Calu3 (cell line): ENCODE measurements around the gene ANGEL1. TPM values are rescaled to one million over a fixed set of nuclear protein-coding genes. Genes with fewer than 3 reads are reported as not detected.

Experiments used
- BruUV-seq: library from RNA; stranded (reverse); fragments of 400-500 nt; replicated peaks from 2 replicates; lab custom pipeline; 2021; lab: Mats Ljungman, UMichigan
- CTCF ChIA-PET: fragments of 300-600 bp; sonication (Branson Sonifier 250); formaldehyde crosslinking; loops from one replicate; lab custom pipeline; 2022; ENCODE audit warnings: antibody characterized with exemption; lab: Charles Lee
- DNase-seq: peaks from one replicate; pipeline ENCODE4 v3.0.0; 2022
- H3K27ac Mint-ChIP-seq: one replicate; pipeline ENCODE4 v1.8.0; 2022; ENCODE audit warnings: mixed read lengths; ENCODE audit not compliant: unreplicated experiment
- H3K27me3 Mint-ChIP-seq: one replicate; pipeline ENCODE4 v1.8.0; 2022; ENCODE audit warnings: mixed read lengths; ENCODE audit not compliant: unreplicated experiment
- H3K36me3 Mint-ChIP-seq: one replicate; pipeline ENCODE4 v1.8.0; 2022; ENCODE audit warnings: mild to moderate bottlenecking, moderate library complexity, mixed read lengths; ENCODE audit not compliant: insufficient read depth, unreplicated experiment
- H3K4me1 Mint-ChIP-seq: one replicate; pipeline ENCODE4 v1.8.0; 2022; ENCODE audit warnings: mild to moderate bottlenecking, low read depth, mixed read lengths; ENCODE audit not compliant: unreplicated experiment
- H3K4me3 Mint-ChIP-seq: one replicate; pipeline ENCODE4 v1.8.0; 2022; ENCODE audit warnings: mild to moderate bottlenecking, low read depth, moderate library complexity, mixed read lengths; ENCODE audit not compliant: unreplicated experiment
- H3K9me3 Mint-ChIP-seq: one replicate; pipeline ENCODE4 v1.8.0; 2022; ENCODE audit warnings: low read depth, mixed read lengths; ENCODE audit not compliant: unreplicated experiment
- CTCF ChIP-seq: fragments of 200-600 bp; IDR thresholded peaks from one replicate; pipeline ENCODE4 v1.8.0; 2022; ENCODE audit warnings: antibody characterized with exemption; ENCODE audit not compliant: unreplicated experiment
- intact Hi-C: fragments of 100-400 bp; cut with micrococcal nuclease; formaldehyde crosslinking; loops from one replicate; pipeline ENCODE4 v1.10.0; 2022; ENCODE audit not compliant: unreplicated experiment
- total RNA-seq: library from RNA; stranded (reverse); gene quantifications from 2 replicates; pipeline ENCODE4 v1.2.3, GENCODE V29; 2022

Gene ANGEL1
- total RNA-seq, 1 experiment from 2014 or later = 19.8 TPM

- Mint-ChIP-seq H3K4me1 (no peaks in the 10 kb centered on the region), H3K9me3 (no peaks in the 10 kb centered on the region), H3K4me3 (no peak overlapping the region), H3K36me3 (peaks cover 14% of the 10 kb centered on the region), H3K27me3 (no peaks in the 10 kb centered on the region), H3K27ac (no peak overlapping the region)
- CTCF ChIA-PET = no interaction called here
- intact Hi-C loops = no loop called here
- no TSS peak for BruUV-seq
- DNase-seq = no peak
- TF ChIP-seq CTCF = no peak
Observed at GRCh38 chr14:76781648-76782051, 31.0 kb downstream of the ANGEL1 start.

GRCh38 chr14:76780875-76781647 lies 31.6 kb downstream of the ANGEL1 start:
- Mint-ChIP-seq H3K27ac (no peak overlapping the region), H3K27me3 (no peaks in the 10 kb centered on the region), H3K4me1 (no peaks in the 10 kb centered on the region), H3K4me3 (no peak overlapping the region), H3K36me3 (peaks cover 14% of the 10 kb centered on the region), H3K9me3 (no peaks in the 10 kb centered on the region)
- intact Hi-C loops = no loop called here
- no peak for TF ChIP-seq CTCF
- no TSS peak for BruUV-seq
- DNase-seq = no peak
- CTCF ChIA-PET = no interaction called here

GRCh38 chr14:76780360-76780759 lies 32.3 kb downstream of the ANGEL1 start:
- H3K27ac Mint-ChIP-seq = no peak overlapping the region
- no peaks in the 10 kb centered on the region for H3K27me3 Mint-ChIP-seq
- H3K4me3 Mint-ChIP-seq = no peak overlapping the region
- no peak for DNase-seq
- CTCF ChIA-PET = no interaction called here
- BruUV-seq = no TSS peak
- H3K36me3 Mint-ChIP-seq = peaks cover 16% of the 10 kb centered on the region
- intact Hi-C loops = no loop called here
- no peak for TF ChIP-seq CTCF
- no peaks in the 10 kb centered on the region for H3K9me3 Mint-ChIP-seq
- H3K4me1 Mint-ChIP-seq = no peaks in the 10 kb centered on the region

DNA sequence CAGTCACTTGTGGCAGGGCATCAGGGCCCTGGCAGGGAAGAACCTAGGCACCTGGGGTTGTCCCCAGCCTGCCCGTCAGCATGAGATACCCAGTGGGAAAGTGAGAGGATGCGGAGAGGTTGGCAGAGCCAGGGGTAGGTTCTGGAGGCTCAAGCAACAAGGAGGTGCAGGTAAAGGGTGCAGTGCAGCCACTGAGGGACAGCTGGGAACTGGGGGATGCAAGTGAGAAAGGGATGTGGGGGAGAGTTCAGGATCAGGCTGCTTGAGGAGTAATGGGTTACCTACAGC lies 32.7 kb downstream of the ANGEL1 start:
- Mint-ChIP-seq H3K4me1 (no peaks in the 10 kb centered on the region), H3K36me3 (peaks cover 20% of the 10 kb centered on the region), H3K4me3 (no peak overlapping the region), H3K9me3 (no peaks in the 10 kb centered on the region), H3K27ac (no peak overlapping the region), H3K27me3 (no peaks in the 10 kb centered on the region)
- intact Hi-C loops = no loop called here
- no TSS peak for BruUV-seq
- CTCF ChIA-PET = no interaction called here
- DNase-seq = no peak
- TF ChIP-seq CTCF = no peak
